GM19452 (cell line): ENCODE data around the gene IFITM10.

Source experiments
- ATAC-seq: cut with Tn5 transposase; IDR thresholded peaks from one replicate; pipeline ENCODE4 v1.9.1; 2021; ENCODE audit not compliant: unreplicated experiment

IFITM10 gene

DNA sequence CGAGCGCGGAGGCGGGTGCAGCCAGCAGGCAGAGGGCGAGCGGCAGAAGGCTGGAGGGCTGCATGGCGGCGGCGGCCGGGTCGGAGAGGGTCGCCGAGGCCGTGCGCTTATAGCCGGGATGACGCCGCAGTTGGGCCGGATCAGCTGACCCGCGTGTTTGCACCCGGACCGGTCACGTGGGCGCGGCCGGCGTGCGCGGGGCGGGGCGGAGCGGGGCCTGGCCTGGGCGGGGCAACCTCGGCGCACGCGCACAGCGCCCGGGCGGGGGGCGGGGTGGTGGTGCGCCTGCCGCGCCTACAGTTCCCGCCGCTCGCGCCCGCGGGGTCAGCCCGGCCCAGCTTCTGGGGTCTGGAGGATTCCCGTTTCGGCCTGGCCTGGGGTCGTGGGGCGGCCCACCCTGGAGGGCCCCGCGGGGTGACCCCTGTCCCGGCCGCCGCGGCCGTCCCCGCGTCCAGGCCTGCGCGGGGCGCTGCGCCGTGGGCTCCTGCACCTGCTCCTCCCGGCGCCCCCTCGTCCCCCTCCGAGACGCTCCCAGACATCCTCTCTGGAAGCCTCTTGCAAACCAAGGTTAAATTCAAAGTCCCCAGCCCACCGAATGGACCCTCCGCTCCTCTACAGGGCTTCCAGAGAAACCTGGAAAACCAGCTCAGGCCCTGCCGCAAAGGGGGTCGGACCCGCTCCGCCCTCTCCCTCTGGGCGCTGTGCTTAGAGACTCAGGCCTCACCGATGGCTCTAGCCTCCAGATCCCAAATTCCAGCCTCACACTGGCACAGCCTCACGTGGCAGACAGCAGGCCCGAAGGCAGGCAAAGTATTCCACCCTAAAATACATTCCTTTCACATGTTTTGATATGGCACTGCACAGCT, 13.6 kb upstream of the IFITM10 start, which contains the start of gene CTSD:
CTSD (minus strand) TSS at position 132 of the 866 bp plus-strand sequence; CDS start at position 64, 68 bp downstream.
- ATAC-seq, result peak; percentile 76

DNA sequence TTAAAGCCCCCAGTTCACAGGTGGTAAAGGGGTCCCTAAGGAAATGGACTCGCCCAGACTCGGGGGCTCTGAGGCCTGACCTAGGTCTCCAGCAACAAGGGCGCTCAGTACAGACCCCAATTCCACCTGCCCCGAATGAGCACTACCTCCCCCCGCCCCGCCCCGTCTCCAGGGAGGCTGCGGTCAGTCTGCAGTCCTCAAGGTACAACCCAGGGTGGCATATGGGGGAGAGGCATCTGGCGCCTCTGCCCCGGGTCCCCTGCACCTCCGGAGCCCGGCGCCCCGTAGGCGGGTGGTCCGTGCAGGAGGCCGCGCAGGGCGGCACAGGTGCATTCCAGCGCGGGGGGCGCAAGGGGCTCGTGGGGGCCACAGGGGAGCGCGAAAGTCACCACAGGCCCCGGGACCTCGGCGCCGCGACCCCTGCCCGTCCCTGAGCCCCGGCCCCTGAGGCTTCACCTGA, 13.0 kb upstream of the IFITM10 start:
- peak; percentile 22 for ATAC-seq

DNA sequence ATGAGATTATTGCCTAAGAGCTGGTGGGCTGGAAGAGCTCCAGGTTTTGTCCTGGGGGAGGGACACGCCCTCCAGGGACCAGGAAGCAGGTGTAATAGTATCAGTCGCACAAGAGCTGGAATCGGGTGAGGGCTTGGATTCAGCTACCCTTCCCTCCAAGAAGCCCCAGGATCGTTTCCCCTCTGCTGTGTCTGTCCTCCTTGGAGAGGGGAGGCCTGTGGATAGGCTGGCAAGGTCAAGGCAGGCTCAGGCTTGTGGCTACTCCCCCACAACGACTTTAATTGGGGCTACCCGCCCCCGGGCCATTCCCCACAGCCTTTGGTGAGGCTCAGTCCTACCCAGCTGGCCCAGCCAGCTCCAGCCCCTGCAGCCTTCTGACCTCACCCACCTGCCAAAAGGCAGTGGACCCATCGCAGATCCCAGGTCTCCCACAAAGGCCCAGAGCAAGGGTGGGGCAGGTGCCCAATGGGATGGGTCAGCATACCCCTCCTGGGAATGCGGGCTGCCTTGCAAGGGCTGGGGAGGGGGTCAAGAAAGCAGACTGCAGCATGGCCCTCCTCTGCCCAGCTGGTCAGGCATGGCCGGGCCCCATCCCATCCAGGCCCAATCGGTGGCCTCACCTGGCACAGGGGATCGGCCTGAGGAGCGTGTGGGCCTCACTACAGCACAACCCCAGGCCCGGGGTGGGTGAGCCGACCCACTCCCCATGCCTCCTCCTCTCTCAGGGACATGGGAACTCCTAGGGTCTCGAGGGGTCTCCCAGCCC, 12.3 kb upstream of the IFITM10 start:
- ATAC-seq, result no peak

DNA sequence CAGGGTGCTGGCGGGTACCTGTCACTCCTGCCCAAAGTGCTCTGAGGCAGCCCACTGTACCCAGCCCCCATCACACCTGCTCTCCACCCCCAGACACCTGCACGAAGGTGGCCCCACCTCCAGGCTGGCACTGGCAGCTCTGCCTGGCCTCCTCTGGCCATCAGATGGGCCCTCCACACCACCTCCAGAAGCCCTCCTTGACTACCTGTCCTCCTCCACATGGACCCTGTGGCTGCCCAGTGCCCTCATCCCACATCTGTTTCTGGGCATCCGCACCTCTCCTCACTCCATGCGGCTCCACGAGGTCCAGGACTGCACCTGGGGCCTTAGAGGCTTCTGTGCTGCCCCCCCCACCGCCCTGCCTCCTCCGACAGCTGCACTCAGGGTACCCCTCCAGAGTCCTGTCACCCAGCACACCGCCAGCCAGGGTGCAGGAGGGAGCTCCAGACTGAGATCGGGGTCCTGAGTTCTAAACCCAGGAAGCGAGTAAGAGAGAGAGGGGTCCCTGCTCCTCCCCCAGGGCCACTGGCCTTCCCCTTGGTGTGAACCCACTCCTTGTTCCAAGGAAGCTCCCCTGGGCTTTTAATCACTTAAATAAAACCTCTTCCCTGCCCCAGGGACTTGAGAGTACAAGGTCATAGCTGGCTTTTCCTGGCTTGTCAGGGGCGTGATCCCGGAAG, 11.6 kb upstream of the IFITM10 start:
- ATAC-seq, result no peak

DNA sequence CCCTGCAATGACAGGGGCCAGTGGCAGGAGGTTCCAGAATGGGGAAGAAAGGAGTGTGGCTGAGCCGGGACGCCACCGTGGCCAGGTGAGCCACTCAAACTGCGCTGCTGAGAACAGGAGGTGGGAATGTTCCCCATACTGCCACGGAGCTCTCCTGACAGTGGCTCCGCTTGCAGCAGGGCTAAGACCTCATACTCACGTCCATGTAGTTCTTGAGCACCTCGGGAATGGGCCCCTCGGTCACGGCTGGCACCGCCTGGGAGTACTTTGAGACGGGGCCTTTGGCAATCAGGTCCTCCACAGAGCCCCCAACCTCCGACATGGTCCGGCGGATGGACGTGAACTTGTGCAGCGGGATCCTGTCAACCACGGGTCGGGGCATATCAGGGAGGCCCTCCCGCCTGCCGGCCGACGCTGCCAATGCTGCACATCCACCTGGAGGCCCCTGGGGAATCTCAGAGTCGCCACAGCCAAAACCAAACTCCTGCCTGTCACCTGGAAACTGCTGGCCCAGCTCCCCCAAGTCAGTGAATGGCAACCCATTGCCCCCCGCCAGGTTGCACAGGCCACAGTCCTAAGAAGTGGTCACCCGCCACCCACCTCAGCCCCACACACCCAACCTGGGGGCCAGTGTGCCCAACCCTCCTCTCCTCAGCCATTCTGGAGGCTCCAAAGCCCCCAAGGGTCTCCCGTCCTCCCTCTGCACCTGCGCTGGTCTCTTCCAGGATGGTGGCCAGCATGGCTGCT, 10.9 kb upstream of the IFITM10 start:
- no peak for ATAC-seq

DNA sequence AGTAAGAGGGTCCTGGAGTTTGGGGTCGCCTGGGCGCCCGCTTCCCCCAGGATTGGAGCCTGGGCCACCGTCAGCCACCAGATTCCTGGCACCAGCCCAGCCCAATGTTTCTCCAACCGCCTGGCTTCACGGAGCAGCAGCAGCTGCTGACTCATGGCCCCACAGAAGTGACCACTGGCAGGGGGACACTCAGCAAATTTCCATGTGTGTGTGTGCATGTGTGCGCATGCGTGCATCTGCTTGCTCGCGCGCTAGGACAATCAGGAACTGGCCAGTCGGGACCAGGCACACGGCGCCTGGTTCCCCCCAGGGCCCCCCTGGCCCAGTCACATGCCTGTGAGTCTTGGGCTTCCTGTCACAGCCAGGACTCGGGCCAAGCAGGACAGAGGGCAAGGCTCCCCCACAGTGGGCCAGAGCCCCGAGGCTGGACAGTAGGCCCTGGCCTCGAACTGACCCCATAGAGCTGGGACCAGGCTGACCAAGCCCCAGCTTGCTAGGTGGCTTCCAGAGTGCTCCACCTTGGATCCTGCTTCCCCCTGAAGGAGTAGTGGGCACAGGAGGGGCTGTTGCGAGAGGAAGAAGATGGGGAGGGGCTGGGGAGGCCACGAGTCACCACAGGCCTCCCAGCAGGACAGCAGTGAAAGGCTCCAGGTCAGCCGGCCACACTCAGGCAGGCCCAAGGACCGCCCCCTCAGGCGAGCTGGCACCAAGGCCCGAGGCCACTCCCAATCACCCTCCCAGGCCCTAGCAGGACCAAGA, 10.1 kb upstream of the IFITM10 start:
- no peak for ATAC-seq

DNA sequence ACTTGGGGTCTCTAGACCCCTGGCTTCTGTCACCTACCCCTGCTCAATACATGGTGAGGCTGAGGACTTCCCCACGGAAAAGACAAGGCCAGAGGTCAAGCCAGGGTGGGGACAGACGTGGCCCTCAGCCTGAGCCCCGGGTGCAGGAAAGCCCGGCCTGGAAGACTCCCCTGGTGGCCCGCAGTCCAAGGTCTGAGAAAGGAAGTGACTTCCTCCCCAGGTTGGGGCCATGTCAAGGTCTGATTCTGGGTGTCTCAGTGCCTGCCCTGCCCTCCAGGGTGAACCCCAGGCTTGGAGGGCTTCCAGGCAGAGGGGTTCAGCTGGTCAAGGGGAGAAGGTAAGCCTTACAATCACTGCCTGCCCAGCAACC, 9.4 kb upstream of the IFITM10 start:
- ATAC-seq, result no peak

DNA sequence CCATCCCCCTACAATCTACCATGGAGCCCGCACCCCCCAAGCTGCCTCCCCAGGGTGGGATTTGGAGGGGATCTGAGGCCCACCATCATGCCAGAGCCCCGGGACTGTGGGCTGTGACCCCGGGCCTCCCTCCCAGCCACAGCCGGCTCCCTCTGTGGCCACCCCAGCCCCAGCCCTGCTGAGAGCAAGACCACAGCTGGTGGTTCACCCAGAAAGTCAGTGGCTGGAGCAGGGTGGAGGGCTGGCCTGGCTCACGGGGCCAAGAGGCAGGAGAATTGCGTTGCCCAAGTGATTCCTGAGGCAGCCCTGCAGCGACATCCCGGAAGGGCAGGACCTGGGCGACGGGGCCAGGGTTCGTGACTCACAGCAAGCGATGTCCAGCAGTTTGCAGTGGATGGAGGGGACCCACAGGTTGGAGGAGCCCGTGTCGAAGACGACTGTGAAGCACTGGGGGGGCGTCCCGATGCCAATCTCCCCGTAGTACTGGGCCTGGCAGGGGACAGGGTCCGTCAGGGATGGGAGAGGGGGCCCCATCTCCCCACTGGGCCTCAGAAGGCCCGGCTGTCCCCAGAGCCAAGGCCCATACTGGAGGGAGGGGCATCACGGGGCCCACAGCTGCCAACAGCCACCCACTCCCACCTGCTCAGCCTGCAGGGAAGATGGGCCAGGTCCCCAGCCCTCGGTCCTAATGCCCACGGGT, 8.9 kb upstream of the IFITM10 start:
- ATAC-seq, result no peak

DNA sequence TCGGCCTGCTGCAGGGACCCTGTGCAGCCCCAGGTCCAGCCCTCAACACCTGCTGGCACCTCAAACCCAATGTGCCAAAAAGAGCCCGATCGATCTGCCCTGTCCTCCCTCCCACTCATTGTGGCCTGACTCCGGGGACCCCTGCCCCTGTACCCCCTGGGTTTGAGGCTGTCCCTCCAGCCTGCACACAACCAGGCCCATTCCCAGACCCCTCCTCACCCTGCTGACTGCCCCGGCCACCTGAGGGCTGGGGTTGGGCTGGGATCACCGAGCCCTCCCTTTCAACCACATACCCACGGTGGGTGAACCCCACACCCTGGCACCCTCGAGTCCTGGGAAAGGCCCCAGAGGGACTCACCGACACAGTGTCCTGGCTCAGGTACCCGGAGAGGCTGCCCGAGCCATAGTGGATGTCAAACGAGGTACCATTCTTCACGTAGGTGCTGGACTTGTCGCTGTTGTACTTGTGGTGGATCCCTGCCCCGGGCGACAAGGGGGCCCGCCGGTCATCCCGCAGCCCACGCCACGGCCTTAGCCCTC, 8.3 kb upstream of the IFITM10 start:
- no peak for ATAC-seq

DNA sequence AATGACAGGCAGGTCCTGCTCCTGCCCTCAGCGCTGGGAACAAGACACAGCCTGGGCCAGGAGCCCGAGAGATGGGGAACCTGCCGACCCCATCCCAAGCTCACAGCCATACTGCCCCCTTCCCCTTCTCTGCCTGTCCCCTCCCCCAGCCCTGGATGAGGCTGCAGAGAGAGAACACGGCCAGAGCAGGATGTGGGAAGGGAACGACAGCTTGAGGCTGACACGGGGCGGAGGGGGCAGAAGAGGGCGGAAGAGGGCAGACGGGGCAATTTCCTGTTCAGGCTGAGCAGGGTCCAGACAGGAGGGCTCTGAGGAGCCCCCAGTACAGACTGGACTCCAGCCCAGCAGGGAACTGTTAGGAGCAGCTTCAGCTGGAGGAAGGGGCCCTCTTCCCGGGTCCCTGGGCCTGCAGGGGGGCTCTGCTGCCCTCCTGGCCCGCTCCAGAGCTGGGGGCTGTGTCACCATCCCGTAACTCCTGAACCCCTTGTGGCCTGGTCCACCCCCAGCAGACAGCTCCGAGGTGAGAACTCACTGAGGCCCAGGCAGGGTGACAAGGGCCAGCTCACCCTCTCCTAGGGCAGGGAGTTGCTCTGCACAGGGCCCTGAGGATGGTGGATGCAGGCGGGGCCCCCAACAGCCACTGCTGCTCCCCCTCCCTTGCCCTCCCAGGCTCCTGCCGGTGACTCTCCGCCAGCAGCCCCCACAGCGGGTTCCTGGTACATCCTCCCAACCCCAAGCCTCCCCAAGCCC, 7.6 kb upstream of the IFITM10 start:
- ATAC-seq, result no peak

DNA sequence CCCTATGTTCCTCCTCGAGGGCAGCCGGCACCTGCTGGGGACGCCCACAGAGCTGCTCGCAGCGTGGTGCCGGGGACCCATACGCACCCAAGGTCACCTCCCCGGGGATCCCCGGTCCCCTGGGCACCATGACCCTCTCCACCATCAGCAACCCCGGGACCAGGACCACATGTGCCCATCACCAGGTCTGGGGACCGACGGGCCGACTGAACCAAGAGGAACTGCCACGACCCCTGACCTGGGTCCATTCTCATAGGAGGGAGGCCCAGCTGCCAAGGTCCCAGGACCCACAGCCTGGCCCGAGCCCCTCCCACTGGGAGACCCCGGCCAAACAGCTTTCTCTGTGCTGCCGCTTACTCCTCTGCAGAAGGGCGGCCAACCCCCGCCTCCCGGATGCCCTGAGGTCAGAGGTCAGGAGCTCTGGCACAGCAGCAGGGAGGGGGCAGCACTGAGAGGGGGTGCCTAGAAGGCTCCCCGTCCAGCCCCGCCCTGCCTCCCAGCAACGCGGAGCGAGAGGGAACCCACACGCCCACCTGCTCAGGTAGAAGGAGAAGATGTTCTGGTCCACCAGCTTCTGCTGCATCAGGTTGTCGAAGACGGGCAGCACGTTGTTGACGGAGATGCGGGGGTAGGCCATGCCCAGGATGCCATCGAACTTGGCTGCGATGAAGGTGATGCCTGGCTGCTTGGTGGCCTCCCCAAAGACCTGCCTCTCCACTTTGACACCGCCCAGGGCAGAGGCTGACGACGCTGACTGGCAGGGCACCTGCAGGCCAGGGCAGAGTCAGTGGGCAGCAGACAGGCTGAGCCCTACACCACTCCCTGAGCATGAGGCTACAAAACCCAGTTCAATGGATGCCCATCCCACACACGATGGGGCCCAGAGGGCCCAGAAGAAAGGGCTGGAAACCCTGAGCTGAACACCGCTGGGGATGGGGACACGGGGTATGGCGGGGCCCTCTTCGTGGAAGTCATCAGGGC, 6.7 kb upstream of the IFITM10 start:
- no peak for ATAC-seq

DNA sequence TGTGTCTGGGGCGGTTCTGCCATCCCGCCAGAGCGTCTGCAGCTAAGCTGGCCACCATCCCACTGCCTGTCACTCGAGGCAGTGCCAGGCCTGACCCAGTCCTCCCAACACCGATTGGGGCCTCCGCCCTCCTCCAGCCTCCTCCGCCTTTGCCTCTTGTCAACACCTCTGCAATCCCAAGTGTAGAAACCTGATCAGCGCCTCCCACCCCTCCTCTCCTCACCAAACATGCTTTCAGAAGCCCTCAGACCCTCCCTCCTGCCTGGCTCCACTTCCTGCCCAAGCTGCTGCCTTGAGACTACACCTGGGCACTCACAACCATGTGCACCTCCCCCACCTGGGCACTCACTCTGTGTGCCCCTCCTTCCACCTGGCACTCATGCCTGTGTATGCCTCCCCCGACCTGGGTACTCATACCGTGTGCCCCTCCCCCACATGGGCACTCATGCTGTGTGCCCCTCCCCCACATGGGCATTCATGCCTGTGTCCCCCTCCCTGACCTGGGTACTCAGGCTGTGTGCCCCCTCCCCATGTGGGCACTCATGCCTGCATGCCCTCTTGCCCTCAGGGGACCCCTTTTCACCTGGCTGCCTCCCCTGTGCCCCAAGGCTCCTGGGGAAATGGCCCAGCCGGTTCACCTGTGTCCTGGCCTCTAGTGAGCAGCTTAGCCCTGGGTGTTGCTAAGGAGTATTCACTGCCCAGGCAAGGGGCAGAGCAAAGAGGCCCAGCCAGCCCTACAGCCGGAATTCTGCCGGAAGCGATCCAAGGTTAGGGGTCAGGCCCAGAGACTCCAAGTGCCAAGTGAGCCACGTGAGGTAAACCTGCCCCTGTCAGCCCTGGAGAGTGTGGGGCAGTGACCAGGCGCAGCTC, 5.5 kb upstream of the IFITM10 start:
- no peak for ATAC-seq

DNA sequence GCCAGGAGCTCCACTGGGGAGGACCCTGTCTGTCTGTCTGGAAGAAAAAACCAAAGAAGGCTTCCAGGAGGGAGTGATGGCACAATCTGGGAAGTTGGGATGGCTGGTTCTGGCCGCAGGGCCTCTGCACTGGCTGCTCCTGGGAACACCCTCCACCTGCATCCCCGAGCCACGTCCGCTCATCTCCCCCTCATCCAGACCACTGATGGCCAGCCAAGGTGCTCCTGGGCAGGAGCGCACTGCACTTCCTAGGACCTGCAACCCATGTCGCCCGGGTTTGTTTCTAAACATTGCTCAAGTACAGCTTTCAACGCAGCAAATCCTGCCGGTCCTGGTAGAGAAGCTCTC, 4.9 kb upstream of the IFITM10 start:
- ATAC-seq, result no peak

DNA sequence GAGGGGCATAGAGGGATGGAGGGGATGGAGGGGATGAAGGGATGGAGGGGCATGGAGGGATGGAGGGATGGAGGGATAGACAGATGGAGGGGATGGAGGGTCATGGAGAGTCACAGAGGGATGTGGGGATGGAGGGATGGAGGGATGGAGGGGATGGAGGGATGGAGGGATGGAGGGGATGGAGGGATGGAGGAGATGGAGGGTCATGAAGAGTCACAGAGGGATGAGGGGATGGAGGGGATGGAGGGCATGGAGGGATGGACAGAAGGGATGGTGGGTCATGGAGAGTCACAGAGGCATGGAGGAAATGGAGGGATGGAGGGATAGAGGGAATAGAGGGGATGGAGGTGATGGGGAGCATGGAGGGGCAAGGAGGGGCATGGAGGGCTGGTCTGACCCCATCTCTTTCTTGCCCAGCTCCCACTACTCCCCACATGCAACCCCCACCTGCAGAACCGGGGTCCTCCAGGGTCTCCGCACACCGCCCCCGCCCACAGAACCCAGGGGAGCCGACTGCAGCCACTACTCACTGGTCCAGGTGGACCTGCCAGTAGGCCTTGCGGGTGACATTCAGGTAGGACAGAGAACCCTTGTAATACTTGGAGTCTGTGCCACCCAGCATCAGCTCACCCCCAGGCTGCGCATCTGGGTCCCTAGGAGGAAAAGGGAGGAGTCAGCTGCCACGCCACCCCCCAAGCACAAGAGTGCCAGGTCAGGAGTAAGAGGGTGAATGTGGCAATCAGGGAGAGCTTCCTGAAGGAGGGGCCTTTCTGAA, 4.2 kb upstream of the IFITM10 start:
- ATAC-seq, result no peak

DNA sequence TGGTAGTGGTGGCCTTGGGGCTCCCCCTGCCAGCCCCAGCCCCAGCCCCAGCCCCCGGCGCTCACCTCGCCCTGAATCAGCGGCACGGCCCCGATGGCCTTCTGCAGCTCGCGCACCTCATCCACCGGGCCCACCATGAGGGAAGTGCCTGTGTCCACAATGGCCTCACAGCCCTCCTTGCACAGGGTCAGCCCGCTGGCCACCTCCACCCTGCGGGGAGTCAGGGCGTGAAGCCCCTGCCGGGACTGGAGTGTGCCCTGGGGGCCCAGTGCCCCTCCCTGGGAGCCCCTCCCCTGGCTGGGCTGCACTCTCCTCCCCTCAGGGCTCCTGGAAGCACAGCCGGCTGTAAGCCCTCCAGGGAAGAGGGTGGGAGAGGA, 3.5 kb upstream of the IFITM10 start:
- ATAC-seq, result no peak
